DND-41 (cell line): ENCODE data around the gene RNASEH2A.

ENCODE experiments used
- CTCF ChIP-seq: IDR thresholded peaks from 2 replicates; pipeline ENCODE4 v1.5.1; 2012; ENCODE audit warnings: borderline replicate concordance, low read length, moderate library complexity, mild to moderate bottlenecking; ENCODE audit not compliant: poor library complexity, severe bottlenecking; ENCODE audit errors: extremely low read depth
- EZH2 ChIP-seq: IDR thresholded peaks from 3 replicates; pipeline ENCODE4 v1.6.1; 2012; ENCODE audit warnings: borderline replicate concordance, low read depth, mild to moderate bottlenecking, moderate library complexity, low read length, inconsistent platforms; ENCODE audit not compliant: severe bottlenecking

DNA sequence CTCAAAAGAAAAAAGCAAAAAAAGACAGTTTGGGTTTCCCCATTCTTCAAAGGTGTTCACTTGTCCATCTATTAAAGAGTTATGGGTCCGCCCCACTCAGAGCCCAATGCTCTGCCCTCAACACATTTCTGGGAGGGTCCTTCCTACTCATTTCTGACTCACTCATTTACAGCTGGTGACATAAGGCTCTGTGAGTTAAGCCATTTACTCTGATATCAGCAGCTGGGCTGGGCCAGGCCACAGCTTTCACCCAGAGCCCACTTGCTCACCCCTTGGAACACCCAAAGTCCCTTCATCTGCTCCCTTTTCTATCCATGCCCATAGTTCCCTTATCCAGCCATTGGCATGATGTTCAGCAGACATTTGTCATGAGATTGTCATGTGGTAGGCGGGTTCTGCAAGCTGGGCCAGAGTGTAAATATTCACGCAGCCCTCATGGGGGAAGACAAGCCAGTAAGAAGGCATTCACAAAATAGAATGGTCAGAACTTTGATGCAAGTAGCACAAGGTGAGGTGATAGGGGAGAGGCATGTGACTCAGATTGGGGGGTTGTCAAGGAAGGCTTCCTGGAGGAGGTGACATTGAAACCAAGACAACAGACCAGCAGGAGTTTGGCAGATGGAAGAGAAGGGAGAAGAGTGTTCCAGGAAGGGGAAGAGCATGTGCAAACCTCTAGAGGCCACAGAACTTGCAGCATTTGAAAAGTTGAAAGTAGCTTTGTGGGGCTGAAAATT lies 37.8 kb downstream of the RNASEH2A start:
- no peak for TF ChIP-seq CTCF
- TF ChIP-seq EZH2 = no peak
